Spleen (tissue), 7 donors: ENCODE results near the gene REXO1.

Experiments used
- CTCF ChIP-seq, 11 experiments: fragments of 200-600 bp in 7 of 11; fragments of 450-650 bp in 4 of 11; sonication (generic) in 4 of 11; IDR thresholded peaks in 8 of 11; conservative IDR thresholded peaks in 3 of 11; 1 replicate in 7 of 11; 2 replicates in 4 of 11; pipeline versions ENCODE4 v1.4.0 to v1.8.0; 2016 to 2021; ENCODE audit warnings: antibody characterized with exemption in 11 of 11, inconsistent platforms in 4 of 11, mild to moderate bottlenecking in 1 of 11
- POLR2A ChIP-seq, 3 donors: fragments of 450-650 bp; IDR thresholded peaks; one replicate each; pipeline ENCODE4 v1.5.1; 2017; ENCODE audit warnings: antibody characterized with exemption in 3 of 3, mild to moderate bottlenecking in 1 of 3
- donor health status: DM: no; HTN: no; CAD: no; lungs with moderate emphysema.
- donor health status: DM: no; HTN: no; CAD: no.
- donor health status: DM: no; HTN: no; CAD: no.

- no peak for TF ChIP-seq CTCF (IDR thresholded peaks at IDR 0.05 in 8 of 11, conservative IDR thresholded peaks at IDR 0.05 in 3 of 11)
- no peak for TF ChIP-seq POLR2A (IDR thresholded peaks at IDR 0.05)
Measured at GRCh38 chr19:1790054-1790792, 58.1 kb downstream of the REXO1 start.
